ENCODE measurements around the gene OR6C1. TPM values are rescaled to one million over a fixed set of nuclear protein-coding genes. Genes with fewer than 3 reads are reported as not detected.
"Not testable (repeated sequence)": the region's sequence is repeated elsewhere in the genome, so short reads cannot be mapped to it uniquely, and the experiment has no call there.

OR6C1 gene
- total RNA-seq = under 1 TPM in 2 of 8 experiments, not detected in 6; 0.09 to 0.28 TPM

- ATAC-seq (replicated peaks in 6 of 8) = no peak
- WGBS, 10 experiments = 0 to 100% (median 83%) methylated on average over 2 of the region's 2 CpGs; no CpG with 5 or more reads in 1 of the 10 experiments
- in situ Hi-C loops (cut with MboI; ENCODE audit: low pct_unique_long_range_greater_than_20kb in 2 of 9, low sequenced_read_pairs in 9 of 9, unreplicated experiment in 9 of 9) = no loop called here
- Histone ChIP-seq H3K4me3 (no peak within 1 kb of the TSS), H3K27ac (no peak within 1 kb of the TSS), H3K4me1 (replicated peaks in 1 of 2) (no peaks in the 10 kb centered on the region)
Measured at GRCh38 chr12:55314043-55314442, at the start of gene OR6C1. TSS of gene OR6C1 (plus strand) at chr12:55314343. CDS start at chr12:55320600, 6,257 bp downstream.

GRCh38 chr12:55280991-55281390, 33.2 kb upstream of the OR6C1 start:
- in situ Hi-C loops (cut with MboI; ENCODE audit: low pct_unique_long_range_greater_than_20kb in 2 of 9, low sequenced_read_pairs in 9 of 9, unreplicated experiment in 9 of 9) = no loop called here
- 0 to 56% (median 37%) methylated on average over 1 to 2 of the region's 2 CpGs; no CpG with 5 or more reads in 1 of the 10 experiments for WGBS, 10 experiments

GRCh38 chr12:55289999-55290398, 24.1 kb upstream of the OR6C1 start:
- WGBS, 10 experiments = 0 to 80% (median 51%) methylated on average over 1 to 2 of the region's 2 CpGs
- Histone ChIP-seq H3K27ac (no peak overlapping the region), H3K4me1 (replicated peaks in 1 of 2) (no peaks in the 10 kb centered on the region), H3K4me3 (no peak overlapping the region)
- ATAC-seq (replicated peaks in 6 of 8) = peak in 1 of 8 experiments; percentile 53
- in situ Hi-C loops (cut with MboI; ENCODE audit: low pct_unique_long_range_greater_than_20kb in 2 of 9, low sequenced_read_pairs in 9 of 9, unreplicated experiment in 9 of 9) = no loop called here

More at GRCh38 chr12:55280991-55281390, 33.2 kb upstream of the OR6C1 start:
- H3K4me1 ChIP-seq (replicated peaks in 1 of 2) = peaks cover 5 to 6% of the 10 kb centered on the region in 2 donors
- no peak overlapping the region for H3K4me3 ChIP-seq
- H3K27ac ChIP-seq = no peak overlapping the region
- ATAC-seq (replicated peaks in 6 of 8) = peak in 1 of 8 experiments; percentile 18

GRCh38 chr12:55296469-55296868, 17.7 kb upstream of the OR6C1 start, which contains the start of gene OR6C6:
TSS of gene OR6C6 (minus strand) at chr12:55296569. CDS start at chr12:55295232, 1,337 bp downstream.
- no peak for ATAC-seq (replicated peaks in 6 of 8)
- Histone ChIP-seq H3K27ac (no peak within 1 kb of the TSS), H3K4me3 (no peak within 1 kb of the TSS), H3K4me1 (replicated peaks in 1 of 2) (no peaks in the 10 kb centered on the region)
- in situ Hi-C loops (cut with MboI; ENCODE audit: low pct_unique_long_range_greater_than_20kb in 2 of 9, low sequenced_read_pairs in 9 of 9, unreplicated experiment in 9 of 9) = no loop called here
- WGBS, 10 experiments = 0 to 100% (median 77%) methylated on average over 1 to 2 of the region's 2 CpGs

- no peak for ATAC-seq (replicated peaks in 6 of 8)
- in situ Hi-C loops (cut with MboI; ENCODE audit: low pct_unique_long_range_greater_than_20kb in 2 of 9, low sequenced_read_pairs in 9 of 9, unreplicated experiment in 9 of 9) = no loop called here
- H3K4me1 ChIP-seq (replicated peaks in 1 of 2) = no peaks in the 10 kb centered on the region
- no peak overlapping the region for H3K27ac ChIP-seq
- WGBS, 10 experiments = 11 to 94% (median 73%) methylated on average over 1 to 4 of the region's 4 CpGs
- H3K4me3 ChIP-seq = no peak overlapping the region
Measured at GRCh38 chr12:55320201-55320600, 6.1 kb downstream of the OR6C1 start.

- H3K4me3 ChIP-seq; H3K4me1 ChIP-seq (replicated peaks in 1 of 2); ATAC-seq (replicated peaks in 6 of 8); H3K27ac ChIP-seq; in situ Hi-C loops (cut with MboI; ENCODE audit: low pct_unique_long_range_greater_than_20kb in 2 of 9, low sequenced_read_pairs in 9 of 9, unreplicated experiment in 9 of 9): not testable (repeated sequence)
- WGBS, 10 experiments = 66 to 100% (median 97%) methylated on average over 1 to 6 of the region's 6 CpGs; no CpG with 5 or more reads in 3 of the 10 experiments
Measured at GRCh38 chr12:55325801-55326200, 11.7 kb downstream of the OR6C1 start.

GRCh38 chr12:55330446-55330845, 16.3 kb downstream of the OR6C1 start, which contains the start of gene OR6C3:
TSS of gene OR6C3 (plus strand) at chr12:55330746. CDS start at chr12:55331701, 955 bp downstream.
- ATAC-seq (replicated peaks in 6 of 8) = no peak
- in situ Hi-C loops (cut with MboI; ENCODE audit: low pct_unique_long_range_greater_than_20kb in 2 of 9, low sequenced_read_pairs in 9 of 9, unreplicated experiment in 9 of 9) = no loop called here
- H3K4me1 ChIP-seq (replicated peaks in 1 of 2) = peaks cover 4 to 13% of the 10 kb centered on the region in 2 donors
- 25 to 100% (median 89%) methylated on average over 1 of the region's 1 CpG; no CpG with 5 or more reads in 3 of the 10 experiments for WGBS, 10 experiments
- no peak within 1 kb of the TSS for H3K27ac ChIP-seq
- H3K4me3 ChIP-seq = no peak within 1 kb of the TSS

GRCh38 chr12:55336002-55336401, 21.9 kb downstream of the OR6C1 start:
- 0 to 94% (median 59%) methylated on average over 2 to 9 of the region's 10 CpGs; no CpG with 5 or more reads in 2 of the 10 experiments for WGBS, 10 experiments
- in situ Hi-C loops (cut with MboI; ENCODE audit: low pct_unique_long_range_greater_than_20kb in 2 of 9, low sequenced_read_pairs in 9 of 9, unreplicated experiment in 9 of 9) = no loop called here
- Histone ChIP-seq H3K4me1 (replicated peaks in 1 of 2) (peaks cover 4 to 13% of the 10 kb centered on the region in 2 donors), H3K27ac (no peak overlapping the region), H3K4me3 (no peak overlapping the region)
- no peak for ATAC-seq (replicated peaks in 6 of 8)

- H3K4me3 ChIP-seq; in situ Hi-C loops (cut with MboI; ENCODE audit: low pct_unique_long_range_greater_than_20kb in 2 of 9, low sequenced_read_pairs in 9 of 9, unreplicated experiment in 9 of 9); H3K4me1 ChIP-seq (replicated peaks in 1 of 2); H3K27ac ChIP-seq; ATAC-seq (replicated peaks in 6 of 8): not testable (repeated sequence)
- 20 to 100% (median 72%) methylated on average over 1 to 4 of the region's 4 CpGs; no CpG with 5 or more reads in 5 of the 10 experiments for WGBS, 10 experiments
Measured at GRCh38 chr12:55355338-55355737, 41.2 kb downstream of the OR6C1 start.

- Histone ChIP-seq H3K27ac (no peak within 1 kb of the TSS), H3K4me3 (no peak within 1 kb of the TSS), H3K4me1 (replicated peaks in 1 of 2) (no peaks in the 10 kb centered on the region)
- ATAC-seq (replicated peaks in 6 of 8) = no peak
- in situ Hi-C loops (cut with MboI; ENCODE audit: low pct_unique_long_range_greater_than_20kb in 2 of 9, low sequenced_read_pairs in 9 of 9, unreplicated experiment in 9 of 9) = no loop called here
- WGBS, 10 experiments = 6 to 100% (median 88%) methylated on average over 2 to 4 of the region's 4 CpGs
Measured at GRCh38 chr12:55362675-55363074, 48.5 kb downstream of the OR6C1 start, which contains the start of gene OR6C75. TSS of gene OR6C75 (plus strand) at chr12:55362975. CDS start at chr12:55365111, 2,136 bp downstream.

- no peaks in the 10 kb centered on the region for H3K4me1 ChIP-seq (replicated peaks in 1 of 2)
- ATAC-seq (replicated peaks in 6 of 8) = no peak
- no peak overlapping the region for H3K4me3 ChIP-seq
- 0 to 100% (median 83%) methylated on average over 1 to 3 of the region's 3 CpGs; no CpG with 5 or more reads in 2 of the 10 experiments for WGBS, 10 experiments
- in situ Hi-C loops (cut with MboI; ENCODE audit: low pct_unique_long_range_greater_than_20kb in 2 of 9, low sequenced_read_pairs in 9 of 9, unreplicated experiment in 9 of 9) = no loop called here
- H3K27ac ChIP-seq = no peak overlapping the region
Measured at GRCh38 chr12:55365086-55365485, 50.9 kb downstream of the OR6C1 start.
